ENCODE data around the gene CAPN14. TPM values are rescaled to one million over a fixed set of nuclear protein-coding genes. Genes with fewer than 3 reads are reported as not detected.

Gene CAPN14
- total RNA-seq, 4 donors from 2014 or later = 0.22 TPM; not detected in 3

- TF ChIP-seq CTCF (IDR thresholded peaks at IDR 0.05; ENCODE audit: low read depth) = no peak
Observed at GRCh38 chr2:31235504-31235902, 18.2 kb upstream of the CAPN14 start.

- no peak for TF ChIP-seq CTCF (IDR thresholded peaks at IDR 0.05; ENCODE audit: low read depth)
Observed at GRCh38 chr2:31234683-31235503, 17.6 kb upstream of the CAPN14 start.

- TF ChIP-seq CTCF (IDR thresholded peaks at IDR 0.05; ENCODE audit: low read depth) = no peak
Observed at GRCh38 chr2:31233741-31234682, 16.7 kb upstream of the CAPN14 start, which contains the start of gene EHD3. EHD3 (plus strand) TSS chr2:31234152; CDS start chr2:31234622, 470 bp downstream.

GRCh38 chr2:31233231-31233630 lies 15.9 kb upstream of the CAPN14 start:
- no peak for TF ChIP-seq CTCF (IDR thresholded peaks at IDR 0.05; ENCODE audit: low read depth)

- TF ChIP-seq CTCF (IDR thresholded peaks at IDR 0.05; ENCODE audit: low read depth) = no peak
Observed at GRCh38 chr2:31232586-31232985, 15.3 kb upstream of the CAPN14 start.

GRCh38 chr2:31231571-31232302 lies 14.4 kb upstream of the CAPN14 start:
- no peak for TF ChIP-seq CTCF (IDR thresholded peaks at IDR 0.05; ENCODE audit: low read depth)

Data from subcutaneous adipose tissue (tissue), 4 donors.